NCI-H2171 (cell line): Measurements from ENCODE around the gene PRDM4.
"Not testable (repeated sequence)": the region's sequence is repeated elsewhere in the genome, so short reads cannot be mapped to it uniquely, and the experiment has no call there.

ENCODE experiments used
- DNase-seq: peaks from one replicate; lab custom pipeline; 2025; lab: John Stamatoyannopoulos, UW

Gene PRDM4

GRCh38 chr12:107774349-107775029 lies 13.6 kb upstream of the PRDM4 start, which contains the start of gene ASCL4:
ASCL4 (plus strand) TSS chr12:107774704; CDS start chr12:107775219, 515 bp downstream.
- no peak for DNase-seq

- DNase-seq, result no peak
These were observed 6.5 kb upstream of the PRDM4 start for GRCh38 chr12:107767466-107767865.

DNA sequence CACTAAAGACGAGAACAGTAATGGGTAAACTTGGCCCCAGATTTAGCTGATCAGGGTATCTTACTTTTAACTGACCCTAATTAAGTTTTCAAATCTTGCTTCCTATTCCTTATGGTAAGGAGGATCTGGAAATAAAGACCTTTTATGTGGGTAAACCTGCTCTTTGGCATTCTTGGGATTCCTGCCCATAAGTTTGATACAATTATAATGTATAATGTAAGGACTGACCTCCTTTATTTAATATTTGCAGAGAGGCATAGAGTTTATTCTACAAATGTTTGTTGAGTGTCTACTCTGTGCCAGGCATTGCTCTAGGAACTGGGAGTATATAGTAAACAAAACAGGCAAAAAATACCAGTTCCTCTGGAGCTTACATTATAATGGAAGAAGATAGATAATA lies 4.4 kb upstream of the PRDM4 start:
- DNase-seq, result no peak

GRCh38 chr12:107764626-107765025 lies 3.7 kb upstream of the PRDM4 start:
- no peak for DNase-seq

DNA sequence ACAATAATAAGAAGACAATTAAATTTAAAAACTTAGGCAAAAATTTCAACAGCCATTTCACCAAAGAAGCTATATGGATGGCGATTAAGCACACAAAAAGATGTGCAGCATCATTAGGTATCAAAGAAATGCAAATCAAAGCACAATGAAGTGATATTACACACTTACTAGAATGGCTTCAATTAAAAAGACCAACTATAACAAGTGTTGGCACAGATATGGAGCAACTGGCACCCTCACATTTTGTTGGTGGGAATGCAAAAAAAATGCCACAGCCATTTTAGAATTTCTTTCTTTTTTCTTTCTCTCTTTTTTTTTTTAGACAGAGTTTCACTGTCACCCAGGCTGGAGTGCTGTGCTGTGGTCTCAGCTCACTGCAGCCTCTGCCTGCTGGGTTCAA lies 1.9 kb upstream of the PRDM4 start:
- no peak for DNase-seq

GRCh38 chr12:107761502-107761904 lies 566 bp upstream of the PRDM4 start:
- no peak for DNase-seq

DNA sequence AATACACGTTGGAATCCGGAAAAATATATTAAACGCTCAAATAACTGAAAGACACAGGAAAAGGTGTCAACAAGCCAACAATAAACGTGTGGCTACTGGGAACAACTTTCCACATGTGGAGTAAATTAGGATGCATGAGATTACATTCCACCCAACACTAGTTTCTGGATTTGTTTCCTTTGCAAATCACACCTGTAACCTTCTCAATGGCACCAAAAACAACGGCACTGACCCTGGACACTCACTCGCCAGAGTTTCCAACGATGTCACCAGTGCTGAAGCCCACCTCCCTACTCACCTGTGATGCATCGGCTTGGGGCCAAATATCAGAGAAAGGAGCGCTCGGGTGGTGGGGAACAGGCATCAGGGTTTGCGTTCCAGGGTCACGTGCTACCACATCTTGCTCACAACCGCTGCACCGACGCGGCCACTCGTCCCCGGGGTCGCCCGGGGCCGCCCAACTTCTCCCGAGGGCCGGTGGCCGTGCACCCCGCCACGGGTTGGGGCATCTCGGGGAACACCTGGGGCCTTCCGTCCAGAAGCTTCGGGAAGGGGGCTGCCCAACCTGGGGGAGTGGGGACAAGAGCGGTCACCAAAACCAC lies 629 bp downstream of the PRDM4 start:
- peak; percentile 34 for DNase-seq

DNA sequence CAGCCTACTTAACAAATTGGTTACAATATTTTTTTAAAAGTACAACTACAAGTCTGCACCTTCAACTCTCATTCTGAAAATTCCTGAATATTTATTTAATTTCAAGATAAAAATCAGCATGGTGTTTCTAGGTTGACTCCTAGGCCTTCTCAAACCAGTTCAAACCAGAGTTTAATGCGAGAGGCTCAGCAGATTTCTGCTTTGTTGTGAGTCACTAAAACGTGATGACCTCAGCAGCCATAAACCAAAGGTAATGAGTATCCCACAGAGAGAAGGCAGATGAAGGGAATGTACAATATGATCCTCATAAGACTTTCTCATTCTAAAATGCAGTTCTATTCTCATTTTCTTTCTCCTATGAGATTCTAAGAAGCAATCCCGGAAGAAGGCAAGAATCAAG lies 1.5 kb downstream of the PRDM4 start:
- DNase-seq, result no peak

GRCh38 chr12:107749083-107749482 lies 11.9 kb downstream of the PRDM4 start:
- DNase-seq, result no peak

DNA sequence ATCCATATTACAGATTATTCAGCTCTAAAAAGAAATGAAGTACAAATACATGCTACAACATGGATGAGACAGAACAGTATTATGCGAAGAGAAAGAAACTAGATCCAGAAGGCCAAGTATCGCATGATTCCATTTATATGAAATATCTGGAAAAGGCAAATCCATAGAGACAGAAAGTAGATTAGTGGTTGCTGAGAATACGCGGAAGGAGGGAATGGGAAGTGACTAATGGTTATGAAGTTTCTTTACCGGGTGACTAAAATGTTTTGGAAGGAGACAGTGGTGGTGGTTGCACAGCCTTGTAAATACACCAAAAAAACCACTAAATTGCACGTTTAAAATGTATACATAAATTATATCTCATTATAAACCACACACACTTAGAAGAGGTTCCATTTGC lies 12.5 kb downstream of the PRDM4 start:
- no peak for DNase-seq

DNA sequence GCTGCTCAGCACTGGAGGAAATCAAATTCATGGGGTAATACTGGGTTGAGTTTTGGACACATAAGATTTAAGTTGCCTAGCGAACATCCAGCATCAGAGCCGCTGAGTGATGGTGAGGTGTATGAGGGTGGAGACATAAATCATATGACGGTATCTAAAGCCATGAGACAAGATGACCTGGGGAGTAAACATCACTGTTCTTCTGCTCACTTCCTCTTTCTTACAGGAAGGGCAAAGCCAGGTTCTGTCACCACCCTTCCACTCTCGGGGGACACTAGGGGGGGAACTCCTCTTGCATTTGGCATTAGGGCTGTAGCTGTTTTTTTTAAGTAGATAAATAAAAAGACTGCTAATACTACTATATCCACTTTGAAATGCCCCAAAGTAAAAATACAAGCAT lies 24.0 kb downstream of the PRDM4 start:
- DNase-seq, result no peak

DNA sequence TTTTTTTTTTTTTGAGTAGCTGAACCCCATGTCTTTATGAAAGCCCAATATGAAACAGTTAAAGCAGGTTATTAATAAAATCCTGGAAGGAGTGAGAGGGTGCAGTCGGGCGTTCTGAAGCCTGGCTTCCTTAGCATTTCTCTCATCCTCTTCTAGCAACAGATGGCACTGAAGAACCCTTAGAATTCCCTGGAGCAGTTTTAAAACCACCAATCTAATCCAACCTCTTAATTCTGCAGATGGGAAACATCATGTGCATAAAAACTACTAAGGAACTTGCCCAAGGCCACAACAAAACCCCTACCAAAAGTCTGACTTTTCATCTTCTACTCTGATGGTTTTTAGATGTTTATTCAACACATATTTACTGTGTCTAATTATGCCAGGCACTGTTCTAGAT lies 25.2 kb downstream of the PRDM4 start:
- DNase-seq, result no peak

DNA sequence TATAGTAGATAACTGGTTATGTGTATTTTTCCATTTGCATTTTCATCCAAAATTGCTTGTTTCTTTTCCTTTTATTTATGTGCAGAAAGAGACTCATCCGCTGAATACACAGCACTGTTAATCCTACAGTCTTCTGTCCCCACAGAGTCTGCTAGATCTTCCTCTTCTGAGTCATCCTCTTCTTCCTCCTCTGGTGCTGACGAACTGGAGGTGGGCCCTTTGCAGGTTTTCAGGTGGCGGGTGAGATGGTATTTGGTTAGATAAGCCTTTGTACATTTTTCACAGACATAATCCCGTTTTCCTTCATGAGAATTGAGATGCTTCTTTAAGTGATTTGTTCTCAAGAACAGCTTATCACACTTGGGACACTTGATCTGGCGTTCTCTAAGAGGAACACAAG lies 26.8 kb downstream of the PRDM4 start:
- no peak for DNase-seq

GRCh38 chr12:107732365-107732764 lies 28.6 kb downstream of the PRDM4 start:
- DNase-seq, result no peak

DNA sequence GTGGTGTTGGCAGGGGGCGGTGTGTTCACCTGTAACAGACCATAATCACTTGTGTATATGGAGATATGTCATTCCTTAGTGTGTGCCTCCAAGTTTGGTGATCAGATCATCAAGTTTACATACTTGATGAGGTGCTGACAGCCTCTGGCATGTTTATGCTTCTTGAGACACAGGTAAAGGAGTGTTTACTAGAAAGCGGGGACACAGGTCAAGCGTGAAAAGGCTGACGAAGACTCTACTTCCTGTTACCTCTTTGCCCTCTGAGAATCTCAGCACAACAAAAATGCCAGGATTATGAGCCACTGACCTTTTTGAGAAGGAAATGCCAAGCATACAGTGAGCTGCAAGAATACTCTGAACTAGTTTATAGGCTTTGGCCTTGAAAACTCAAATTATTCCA lies 29.6 kb downstream of the PRDM4 start:
- no peak for DNase-seq

GRCh38 chr12:107730618-107731341 lies 30.2 kb downstream of the PRDM4 start:
- no peak for DNase-seq

DNA sequence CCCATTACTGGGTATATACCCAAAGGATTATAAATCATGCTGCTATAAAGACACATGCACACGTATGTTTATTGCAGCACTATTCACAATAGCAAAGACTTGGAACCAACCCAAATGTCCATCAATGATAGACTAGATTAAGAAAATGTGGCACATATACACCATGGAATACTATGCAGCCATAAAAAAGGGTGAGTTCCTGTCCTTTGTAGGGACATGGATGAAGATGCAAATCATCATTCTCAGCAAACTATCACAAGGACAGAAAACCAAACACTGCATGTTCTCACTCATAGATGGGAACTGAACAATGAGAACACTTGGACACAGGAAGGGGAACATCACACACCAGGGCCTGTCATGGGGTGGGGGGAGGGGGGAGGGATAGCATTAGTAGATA lies 33.2 kb downstream of the PRDM4 start:
- not testable (repeated sequence) for DNase-seq

DNA sequence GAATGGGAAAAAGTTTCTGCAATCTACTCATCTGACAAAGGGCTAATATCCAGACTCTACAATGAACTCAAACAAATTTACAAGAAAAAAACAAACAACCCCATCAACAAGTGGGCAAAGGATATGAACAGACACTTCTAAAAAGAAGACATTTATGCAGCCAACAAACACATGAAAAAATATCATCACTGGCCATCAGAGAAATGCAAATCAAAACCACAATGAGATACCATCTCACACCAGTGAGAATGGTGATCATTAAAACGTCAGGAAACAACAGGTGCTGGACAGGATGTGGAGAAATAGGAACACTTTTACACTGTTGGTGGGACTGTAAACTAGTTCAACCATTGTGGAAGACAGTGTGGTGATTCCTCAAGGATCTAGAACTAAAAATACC lies 33.6 kb downstream of the PRDM4 start:
- not testable (repeated sequence) for DNase-seq

DNA sequence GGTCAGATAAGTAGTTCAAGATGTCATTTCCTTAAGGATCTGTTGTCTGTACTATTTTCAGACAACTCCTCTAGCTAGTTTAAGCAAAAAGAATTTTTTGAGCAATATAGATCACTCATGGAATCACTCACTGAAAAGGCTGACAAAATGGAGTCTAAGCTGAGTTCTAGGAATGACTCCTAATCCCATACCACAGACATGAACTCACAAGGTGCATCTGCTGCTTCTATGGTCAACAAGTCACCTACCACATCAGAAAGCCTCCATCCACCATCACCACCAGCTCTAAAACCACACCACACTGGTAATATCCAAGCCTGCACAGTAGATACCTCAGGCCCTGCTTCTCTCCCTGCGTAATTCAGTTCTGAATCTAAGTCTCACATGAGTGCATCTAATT lies 42.3 kb downstream of the PRDM4 start:
- no peak for DNase-seq

- DNase-seq, result no peak
These were observed 45.2 kb downstream of the PRDM4 start for GRCh38 chr12:107715780-107716179.

DNA sequence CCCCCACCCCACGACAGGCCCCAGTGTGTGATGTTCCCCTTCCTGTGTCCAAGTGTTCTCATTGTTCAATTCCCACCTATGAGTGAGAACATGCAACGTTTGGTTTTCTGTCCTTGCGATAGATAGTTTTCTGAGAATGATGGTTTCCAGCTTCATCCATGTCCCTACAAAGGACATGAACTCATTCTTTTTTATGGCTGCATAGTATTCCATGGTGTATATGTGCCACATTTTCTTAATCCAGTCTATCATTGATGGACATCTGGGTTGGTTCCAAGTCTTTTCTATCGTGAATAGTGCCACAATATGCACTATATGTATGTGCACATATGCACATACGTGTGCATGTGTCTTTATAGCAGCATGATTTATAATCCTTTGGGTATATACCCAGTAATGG lies 55.4 kb downstream of the PRDM4 start:
- not testable (repeated sequence) for DNase-seq

DNA sequence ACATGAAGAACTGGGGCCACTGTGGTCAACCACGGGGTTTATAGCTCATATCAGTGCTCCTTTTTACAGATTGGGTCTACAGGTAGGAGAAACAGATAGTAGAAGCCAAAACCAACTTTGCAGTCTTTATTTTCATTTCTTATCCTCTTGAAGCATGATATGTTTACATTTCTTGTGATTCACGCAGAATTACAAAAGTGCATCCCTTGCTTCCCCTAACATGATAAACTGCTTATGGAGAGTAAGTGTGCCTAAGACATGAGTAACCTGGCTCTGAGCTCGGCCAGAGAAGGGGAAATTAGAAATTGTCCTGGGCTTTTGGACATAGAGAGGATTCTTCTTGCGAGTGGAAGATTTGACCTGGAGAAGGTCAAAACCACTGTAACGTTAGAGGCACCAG lies 56.9 kb downstream of the PRDM4 start:
- no peak for DNase-seq

DNA sequence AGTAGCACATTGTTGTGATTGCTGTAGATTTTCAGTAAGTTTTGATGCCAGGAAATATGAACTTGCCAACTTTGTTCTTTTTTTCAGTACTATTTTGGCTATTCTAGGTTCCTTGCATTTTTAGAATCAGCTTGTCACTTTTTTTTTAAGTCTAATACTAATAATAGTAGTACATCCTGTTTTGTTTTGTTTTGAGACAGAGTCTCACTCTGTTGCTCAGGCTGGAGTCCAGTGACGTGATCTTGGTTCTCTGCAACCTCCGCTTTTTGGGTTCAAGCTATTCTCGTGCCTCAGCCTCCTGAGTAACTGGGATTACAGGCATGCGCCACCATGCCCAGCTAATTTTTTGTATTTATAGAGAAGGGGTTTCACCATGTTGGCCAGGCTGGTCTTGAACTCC lies 58.8 kb downstream of the PRDM4 start:
- no peak for DNase-seq
